ENCODE data around the gene CA5A. TPM values are rescaled to one million over a fixed set of nuclear protein-coding genes. Genes with fewer than 3 reads are reported as not detected.
A peak's percentile ranks its signal among the peaks of the same experiment; 100 is the strongest.

The CA5A gene
- total and polyA plus RNA-seq, 9 of the 15 experiments (the other 6 are each of a cell fraction or from before 2014, with no cell fraction given) = not detected

- TF ChIP-seq, protein P1, sequence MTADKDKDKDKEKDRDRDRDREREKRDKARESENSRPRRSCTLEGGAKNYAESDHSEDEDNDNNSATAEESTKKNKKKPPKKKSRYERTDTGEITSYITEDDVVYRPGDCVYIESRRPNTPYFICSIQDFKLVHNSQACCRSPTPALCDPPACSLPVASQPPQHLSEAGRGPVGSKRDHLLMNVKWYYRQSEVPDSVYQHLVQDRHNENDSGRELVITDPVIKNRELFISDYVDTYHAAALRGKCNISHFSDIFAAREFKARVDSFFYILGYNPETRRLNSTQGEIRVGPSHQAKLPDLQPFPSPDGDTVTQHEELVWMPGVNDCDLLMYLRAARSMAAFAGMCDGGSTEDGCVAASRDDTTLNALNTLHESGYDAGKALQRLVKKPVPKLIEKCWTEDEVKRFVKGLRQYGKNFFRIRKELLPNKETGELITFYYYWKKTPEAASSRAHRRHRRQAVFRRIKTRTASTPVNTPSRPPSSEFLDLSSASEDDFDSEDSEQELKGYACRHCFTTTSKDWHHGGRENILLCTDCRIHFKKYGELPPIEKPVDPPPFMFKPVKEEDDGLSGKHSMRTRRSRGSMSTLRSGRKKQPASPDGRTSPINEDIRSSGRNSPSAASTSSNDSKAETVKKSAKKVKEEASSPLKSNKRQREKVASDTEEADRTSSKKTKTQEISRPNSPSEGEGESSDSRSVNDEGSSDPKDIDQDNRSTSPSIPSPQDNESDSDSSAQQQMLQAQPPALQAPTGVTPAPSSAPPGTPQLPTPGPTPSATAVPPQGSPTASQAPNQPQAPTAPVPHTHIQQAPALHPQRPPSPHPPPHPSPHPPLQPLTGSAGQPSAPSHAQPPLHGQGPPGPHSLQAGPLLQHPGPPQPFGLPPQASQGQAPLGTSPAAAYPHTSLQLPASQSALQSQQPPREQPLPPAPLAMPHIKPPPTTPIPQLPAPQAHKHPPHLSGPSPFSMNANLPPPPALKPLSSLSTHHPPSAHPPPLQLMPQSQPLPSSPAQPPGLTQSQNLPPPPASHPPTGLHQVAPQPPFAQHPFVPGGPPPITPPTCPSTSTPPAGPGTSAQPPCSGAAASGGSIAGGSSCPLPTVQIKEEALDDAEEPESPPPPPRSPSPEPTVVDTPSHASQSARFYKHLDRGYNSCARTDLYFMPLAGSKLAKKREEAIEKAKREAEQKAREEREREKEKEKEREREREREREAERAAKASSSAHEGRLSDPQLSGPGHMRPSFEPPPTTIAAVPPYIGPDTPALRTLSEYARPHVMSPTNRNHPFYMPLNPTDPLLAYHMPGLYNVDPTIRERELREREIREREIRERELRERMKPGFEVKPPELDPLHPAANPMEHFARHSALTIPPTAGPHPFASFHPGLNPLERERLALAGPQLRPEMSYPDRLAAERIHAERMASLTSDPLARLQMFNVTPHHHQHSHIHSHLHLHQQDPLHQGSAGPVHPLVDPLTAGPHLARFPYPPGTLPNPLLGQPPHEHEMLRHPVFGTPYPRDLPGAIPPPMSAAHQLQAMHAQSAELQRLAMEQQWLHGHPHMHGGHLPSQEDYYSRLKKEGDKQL (CRISPR knock-in tag; IDR thresholded peaks at IDR 0.05; ENCODE audit: borderline replicate concordance) = no peak
- TF ChIP-seq, protein P2, sequence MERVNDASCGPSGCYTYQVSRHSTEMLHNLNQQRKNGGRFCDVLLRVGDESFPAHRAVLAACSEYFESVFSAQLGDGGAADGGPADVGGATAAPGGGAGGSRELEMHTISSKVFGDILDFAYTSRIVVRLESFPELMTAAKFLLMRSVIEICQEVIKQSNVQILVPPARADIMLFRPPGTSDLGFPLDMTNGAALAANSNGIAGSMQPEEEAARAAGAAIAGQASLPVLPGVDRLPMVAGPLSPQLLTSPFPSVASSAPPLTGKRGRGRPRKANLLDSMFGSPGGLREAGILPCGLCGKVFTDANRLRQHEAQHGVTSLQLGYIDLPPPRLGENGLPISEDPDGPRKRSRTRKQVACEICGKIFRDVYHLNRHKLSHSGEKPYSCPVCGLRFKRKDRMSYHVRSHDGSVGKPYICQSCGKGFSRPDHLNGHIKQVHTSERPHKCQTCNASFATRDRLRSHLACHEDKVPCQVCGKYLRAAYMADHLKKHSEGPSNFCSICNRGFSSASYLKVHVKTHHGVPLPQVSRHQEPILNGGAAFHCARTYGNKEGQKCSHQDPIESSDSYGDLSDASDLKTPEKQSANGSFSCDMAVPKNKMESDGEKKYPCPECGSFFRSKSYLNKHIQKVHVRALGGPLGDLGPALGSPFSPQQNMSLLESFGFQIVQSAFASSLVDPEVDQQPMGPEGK (CRISPR knock-in tag; IDR thresholded peaks at IDR 0.05; ENCODE audit: borderline replicate concordance) = no peak
- TF ChIP-seq ZNF644 (tag; IDR thresholded peaks at IDR 0.05; ENCODE audit: low read depth) (peak; percentile 99), BHLHE40 (IDR thresholded peaks at IDR 0.05; ENCODE audit: low read length) (peak; percentile 69), TEAD4 (IDR thresholded peaks at IDR 0.05; ENCODE audit: low read length) (no peak), TEAD4 (CRISPR knock-in tag; IDR thresholded peaks at IDR 0.05; ENCODE audit: borderline replicate concordance) (no peak), GTF2A2 (tag; IDR thresholded peaks at IDR 0.05) (no peak), MCM5 (IDR thresholded peaks at IDR 0.05; ENCODE audit: low read depth) (no peak), CREB1 (IDR thresholded peaks at IDR 0.05) (peak; percentile 78), CREB1 (CRISPR knock-in tag; IDR thresholded peaks at IDR 0.05) (peak; percentile 84), C11orf30 (IDR thresholded peaks at IDR 0.05; ENCODE audit: low read depth) (peak; percentile 39; the same call in 1 of the 2 replicates), ETS2 (tag; IDR thresholded peaks at IDR 0.05; ENCODE audit: borderline replicate concordance, poor library complexity, severe bottlenecking) (peak; percentile 61), DIDO1 (tag; IDR thresholded peaks at IDR 0.05; ENCODE audit: low read depth) (peak; percentile 78)
- TF ChIP-seq, protein P3, sequence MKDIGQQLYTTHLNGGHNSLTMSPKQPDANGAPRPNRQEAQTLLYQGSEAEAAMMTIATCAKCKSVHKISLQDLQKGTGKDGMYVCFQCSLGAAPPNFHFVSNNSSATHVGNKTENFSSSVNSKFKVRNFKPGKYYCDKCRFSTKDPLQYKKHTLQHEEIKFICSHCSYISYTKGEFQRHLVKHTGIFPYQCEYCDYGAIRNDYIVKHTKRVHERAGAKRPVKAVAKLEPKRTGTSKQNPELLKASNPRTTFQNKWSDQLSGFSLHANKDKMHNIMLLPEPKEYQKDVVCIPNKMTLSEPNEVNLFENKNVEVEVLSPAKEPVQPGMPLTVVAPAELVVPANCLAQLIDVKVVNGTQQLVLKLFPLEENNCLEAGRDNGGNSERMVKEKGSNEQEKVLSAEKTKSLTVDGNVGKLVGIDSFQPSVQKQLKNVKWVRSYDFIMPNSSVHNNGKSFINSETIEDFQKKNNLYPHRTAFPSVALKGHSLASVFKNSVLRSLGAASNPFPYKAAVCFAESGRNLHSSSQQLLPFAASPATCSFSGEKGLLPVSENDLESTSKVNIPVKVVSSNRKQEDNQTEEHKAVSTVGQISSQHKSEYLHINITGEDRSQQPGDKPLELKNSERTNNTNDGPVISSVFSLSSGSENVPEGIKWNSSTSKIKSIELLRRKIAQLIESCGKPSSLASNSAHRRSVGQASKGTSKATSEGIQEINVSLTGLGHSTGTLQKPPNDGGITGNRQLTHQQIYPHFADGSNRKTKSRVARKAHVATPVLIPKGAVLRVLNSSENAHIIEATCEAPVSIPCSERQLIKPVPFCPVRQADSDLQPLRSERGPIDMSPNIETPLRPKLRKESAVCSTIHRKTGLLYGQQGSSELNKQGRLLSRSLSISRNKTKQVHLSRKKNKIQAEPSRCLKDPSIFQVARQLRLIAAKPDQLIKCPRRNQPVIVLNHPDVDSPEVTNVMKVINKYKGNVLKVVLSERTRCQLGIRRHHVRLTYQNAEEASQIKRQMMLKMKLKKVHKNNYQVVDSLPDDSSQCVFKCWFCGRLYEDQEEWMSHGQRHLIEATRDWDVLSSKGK (CRISPR knock-in tag; IDR thresholded peaks at IDR 0.05) = no peak
- TF ChIP-seq, protein P4, sequence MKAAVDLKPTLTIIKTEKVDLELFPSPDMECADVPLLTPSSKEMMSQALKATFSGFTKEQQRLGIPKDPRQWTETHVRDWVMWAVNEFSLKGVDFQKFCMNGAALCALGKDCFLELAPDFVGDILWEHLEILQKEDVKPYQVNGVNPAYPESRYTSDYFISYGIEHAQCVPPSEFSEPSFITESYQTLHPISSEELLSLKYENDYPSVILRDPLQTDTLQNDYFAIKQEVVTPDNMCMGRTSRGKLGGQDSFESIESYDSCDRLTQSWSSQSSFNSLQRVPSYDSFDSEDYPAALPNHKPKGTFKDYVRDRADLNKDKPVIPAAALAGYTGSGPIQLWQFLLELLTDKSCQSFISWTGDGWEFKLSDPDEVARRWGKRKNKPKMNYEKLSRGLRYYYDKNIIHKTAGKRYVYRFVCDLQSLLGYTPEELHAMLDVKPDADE (conservative IDR thresholded peaks at IDR 0.05; ENCODE audit: control insufficient read depth, low read depth, low read length) = peak; percentile 100
These were observed 14.6 kb upstream of the CA5A start, which contains the start of gene BANP (continued) for GRCh38 chr16:87950765-87951551.

All from K562 (cell line).